Omental fat pad (tissue), 4 donors: Measurements from ENCODE around the gene KNDC1. TPM values are rescaled to one million over a fixed set of nuclear protein-coding genes. Genes with fewer than 3 reads are reported as not detected.
A peak's percentile ranks its signal among the peaks of the same experiment; 100 is the strongest.

Source experiments
- ATAC-seq: fragments of 150-250 bp; one replicate; pipeline ENCODE4 v1.9.1; 2016; ENCODE audit warnings: mild to moderate bottlenecking, moderate library complexity; ENCODE audit not compliant: low FRiP score
- DNase-seq: peaks from one replicate; pipeline ENCODE4 v3.0.0-alpha.2; 2019; ENCODE audit warnings: low spot score
- total RNA-seq, 4 donors: library from RNA; depleted of rRNA; stranded (reverse); fragments of >200 nt; gene quantifications; one replicate each; pipeline ENCODE4 v1.1.0, GENCODE V29; 2016
- TF ChIP-seq, protein P1 (sequence below), 3 donors: fragments of 450-650 bp; IDR thresholded peaks; one replicate each; pipeline ENCODE4 v1.5.1; 2016 to 2017; ENCODE audit warnings: antibody characterized with exemption in 3 of 3, mild to moderate bottlenecking in 3 of 3, moderate library complexity in 2 of 3

KNDC1 gene
- total RNA-seq, 4 donors from 2014 or later = 0.16 to 7.7 (median 1.7) TPM

DNA sequence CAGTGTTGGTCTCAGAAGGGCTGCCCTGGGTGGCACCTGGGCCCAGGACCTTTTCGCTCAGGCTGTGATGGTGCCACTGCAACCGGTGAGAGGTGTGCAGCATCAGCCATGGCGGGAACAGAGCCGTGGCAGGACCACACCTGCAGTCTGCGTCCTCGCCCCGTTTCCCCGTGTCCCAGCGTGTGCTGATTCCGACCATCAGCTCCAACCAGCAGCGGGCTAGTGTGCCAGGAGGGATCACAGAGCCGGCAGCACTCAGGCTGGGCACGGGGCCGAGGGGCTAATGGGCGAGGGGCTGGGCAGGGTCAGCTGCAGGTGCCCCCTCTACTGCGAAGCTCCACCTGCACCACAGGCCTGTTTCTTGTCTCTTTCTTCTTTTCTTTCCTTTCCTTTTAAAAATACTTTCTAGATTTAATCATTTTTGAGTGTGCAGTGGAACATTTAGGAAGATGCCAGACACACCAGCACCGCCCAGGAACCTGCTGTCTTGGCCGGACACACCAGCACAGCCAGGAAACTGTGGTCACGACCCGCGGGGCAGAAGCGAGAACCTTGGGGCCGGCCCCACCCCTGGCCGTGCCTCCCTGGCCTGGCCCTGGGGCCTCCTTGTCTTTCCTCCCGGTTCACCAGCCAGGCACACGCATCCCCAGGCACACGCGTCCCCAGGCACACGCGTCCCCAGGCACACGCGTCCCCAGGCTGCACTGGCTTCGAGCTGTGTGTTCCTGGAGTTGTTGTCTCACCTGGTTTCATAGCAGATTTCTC is 37.7 kb upstream of the KNDC1 start:
- ATAC-seq (no peak), DNase-seq (no peak)
- TF ChIP-seq, protein P1, sequence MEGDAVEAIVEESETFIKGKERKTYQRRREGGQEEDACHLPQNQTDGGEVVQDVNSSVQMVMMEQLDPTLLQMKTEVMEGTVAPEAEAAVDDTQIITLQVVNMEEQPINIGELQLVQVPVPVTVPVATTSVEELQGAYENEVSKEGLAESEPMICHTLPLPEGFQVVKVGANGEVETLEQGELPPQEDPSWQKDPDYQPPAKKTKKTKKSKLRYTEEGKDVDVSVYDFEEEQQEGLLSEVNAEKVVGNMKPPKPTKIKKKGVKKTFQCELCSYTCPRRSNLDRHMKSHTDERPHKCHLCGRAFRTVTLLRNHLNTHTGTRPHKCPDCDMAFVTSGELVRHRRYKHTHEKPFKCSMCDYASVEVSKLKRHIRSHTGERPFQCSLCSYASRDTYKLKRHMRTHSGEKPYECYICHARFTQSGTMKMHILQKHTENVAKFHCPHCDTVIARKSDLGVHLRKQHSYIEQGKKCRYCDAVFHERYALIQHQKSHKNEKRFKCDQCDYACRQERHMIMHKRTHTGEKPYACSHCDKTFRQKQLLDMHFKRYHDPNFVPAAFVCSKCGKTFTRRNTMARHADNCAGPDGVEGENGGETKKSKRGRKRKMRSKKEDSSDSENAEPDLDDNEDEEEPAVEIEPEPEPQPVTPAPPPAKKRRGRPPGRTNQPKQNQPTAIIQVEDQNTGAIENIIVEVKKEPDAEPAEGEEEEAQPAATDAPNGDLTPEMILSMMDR (IDR thresholded peaks at IDR 0.05) = no peak

DNA sequence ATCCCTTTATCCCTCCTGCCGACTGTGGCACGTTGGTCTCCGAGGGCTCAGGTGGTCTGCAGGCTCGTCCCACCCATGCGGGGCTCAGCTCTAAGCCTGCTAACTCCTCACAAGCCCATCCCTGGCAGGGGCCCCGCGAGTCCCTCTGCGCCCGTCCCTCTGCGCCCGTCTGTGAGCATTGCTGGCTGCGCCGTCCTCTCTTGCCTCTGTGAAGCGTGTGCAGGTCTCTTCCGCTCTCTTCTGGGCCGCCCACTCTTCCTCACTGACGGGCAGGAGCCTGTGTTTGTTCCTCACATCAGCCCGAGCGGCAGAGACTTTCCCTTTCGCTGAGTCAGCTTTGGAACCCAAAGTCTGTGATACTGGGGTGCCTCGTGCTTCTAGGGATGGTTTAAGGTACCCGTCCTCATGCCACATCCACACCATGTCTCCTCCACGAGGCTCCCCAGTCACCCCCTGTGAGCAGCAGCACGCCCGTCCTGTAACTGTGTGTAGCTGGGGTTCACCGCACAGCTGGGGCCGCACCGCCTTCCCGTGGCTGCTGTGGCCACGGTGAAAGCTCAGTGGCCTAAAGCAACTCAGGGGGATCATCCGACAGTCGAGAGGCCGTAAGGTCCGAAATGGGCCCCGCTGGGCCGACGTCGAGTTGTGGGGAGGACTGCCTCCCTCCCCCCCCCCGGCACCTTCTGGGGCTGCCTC is 36.8 kb upstream of the KNDC1 start:
- TF ChIP-seq, protein P1 (IDR thresholded peaks at IDR 0.05) = no peak
- ATAC-seq (no peak), DNase-seq (no peak)

DNA sequence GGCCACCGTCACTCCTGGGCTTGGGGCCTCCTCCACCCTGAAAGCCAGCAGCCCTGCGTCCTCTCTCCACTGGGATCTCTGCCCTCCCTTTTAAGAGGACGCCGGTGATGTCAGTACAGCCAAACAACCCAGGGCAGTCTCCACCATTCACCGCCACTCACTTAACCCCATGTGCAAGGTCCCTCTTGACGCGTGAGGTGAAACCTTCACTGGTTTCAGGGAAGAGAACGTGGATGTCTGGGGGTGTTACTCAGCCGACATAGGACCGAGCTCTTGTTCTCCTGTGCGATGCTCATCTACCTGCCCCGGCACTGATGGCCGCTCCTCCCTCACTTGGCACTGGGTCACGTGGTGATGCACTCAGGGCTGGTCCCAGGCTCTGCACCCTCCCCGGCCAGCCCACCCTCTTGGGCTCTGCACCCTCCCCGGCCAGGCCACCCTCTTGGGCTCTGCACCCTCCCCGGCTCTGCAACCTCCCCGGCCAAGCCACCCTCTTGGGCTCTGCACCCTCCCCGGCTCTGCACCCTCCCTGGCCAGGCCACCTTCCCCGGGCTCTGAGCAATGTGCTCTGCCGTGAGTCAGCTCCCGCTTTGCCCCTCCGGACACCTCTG is 36.2 kb upstream of the KNDC1 start:
- DNase-seq = peak; percentile 7
- TF ChIP-seq, protein P1 (IDR thresholded peaks at IDR 0.05) = no peak
- no peak for ATAC-seq

DNA sequence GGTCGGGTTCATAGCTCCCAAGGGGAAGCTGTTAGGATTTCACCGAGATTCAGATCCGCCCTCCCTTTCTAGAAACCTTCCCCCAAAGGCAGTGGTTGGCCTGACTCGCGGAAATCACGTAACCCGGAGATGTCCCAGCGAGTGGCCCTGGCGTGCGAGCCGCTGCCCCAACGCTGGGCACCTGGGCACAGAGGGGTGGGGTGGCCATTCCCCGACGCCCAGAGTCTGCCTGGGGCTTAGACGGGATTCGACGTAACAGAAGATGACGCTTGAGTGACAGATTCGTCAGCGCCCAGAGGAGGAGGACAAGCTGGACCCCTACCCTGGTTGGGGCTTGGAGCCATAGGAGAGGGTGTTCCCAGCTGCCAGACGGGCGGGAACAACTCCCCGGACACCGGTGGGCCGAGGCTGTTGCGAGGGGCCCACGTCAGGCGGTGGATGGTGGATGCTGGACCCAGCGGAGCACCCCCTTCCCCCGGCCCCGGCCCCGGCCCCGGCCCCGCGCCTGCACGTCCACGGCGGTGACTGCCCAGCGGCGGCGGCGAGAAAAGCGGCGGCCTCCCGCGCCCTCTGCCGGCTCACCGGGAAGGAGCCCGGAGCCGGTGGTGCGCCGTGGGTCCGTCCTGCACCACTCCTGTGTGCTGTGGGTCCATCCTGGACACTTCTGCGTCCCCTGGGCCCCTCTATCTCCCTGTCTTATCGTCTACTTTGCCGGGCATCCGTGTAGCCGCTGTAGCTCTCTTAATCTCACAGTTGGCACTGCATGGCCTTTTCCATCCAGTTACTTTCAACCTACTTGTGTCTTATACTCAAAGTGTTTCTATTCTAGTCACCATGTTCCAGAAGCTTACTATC is 35.4 kb upstream of the KNDC1 start:
- peak; percentile 19 for DNase-seq
- peak; percentile 71 for ATAC-seq
- TF ChIP-seq, protein P1 (IDR thresholded peaks at IDR 0.05) = no peak

DNA sequence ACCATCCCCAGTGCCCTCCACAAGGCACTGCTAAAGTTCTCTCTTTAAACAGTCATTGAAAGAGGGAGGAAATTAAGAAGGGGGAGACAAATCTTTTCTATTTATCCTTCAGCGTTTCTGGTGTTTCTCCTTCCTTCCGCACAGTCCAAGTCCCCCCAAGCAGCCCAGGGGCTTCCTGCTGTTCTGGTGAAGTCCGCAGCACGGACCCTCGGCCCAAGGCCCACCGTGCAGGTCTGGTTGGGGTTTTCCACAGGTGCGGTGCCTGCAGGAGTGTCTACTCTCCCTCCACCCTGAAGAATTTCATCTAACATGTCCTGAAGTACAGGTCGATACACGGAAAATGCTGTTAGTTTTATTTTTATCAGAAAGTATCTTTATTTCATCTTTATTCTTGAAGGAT is 34.1 kb upstream of the KNDC1 start:
- peak; percentile 6 for DNase-seq
- ATAC-seq = no peak

More for the DNA sequence above, 34.1 kb upstream of the KNDC1 start:
- TF ChIP-seq, protein P1 (IDR thresholded peaks at IDR 0.05) = no peak
